Measurements from ENCODE around the gene FNDC10.

Gene FNDC10

DNA sequence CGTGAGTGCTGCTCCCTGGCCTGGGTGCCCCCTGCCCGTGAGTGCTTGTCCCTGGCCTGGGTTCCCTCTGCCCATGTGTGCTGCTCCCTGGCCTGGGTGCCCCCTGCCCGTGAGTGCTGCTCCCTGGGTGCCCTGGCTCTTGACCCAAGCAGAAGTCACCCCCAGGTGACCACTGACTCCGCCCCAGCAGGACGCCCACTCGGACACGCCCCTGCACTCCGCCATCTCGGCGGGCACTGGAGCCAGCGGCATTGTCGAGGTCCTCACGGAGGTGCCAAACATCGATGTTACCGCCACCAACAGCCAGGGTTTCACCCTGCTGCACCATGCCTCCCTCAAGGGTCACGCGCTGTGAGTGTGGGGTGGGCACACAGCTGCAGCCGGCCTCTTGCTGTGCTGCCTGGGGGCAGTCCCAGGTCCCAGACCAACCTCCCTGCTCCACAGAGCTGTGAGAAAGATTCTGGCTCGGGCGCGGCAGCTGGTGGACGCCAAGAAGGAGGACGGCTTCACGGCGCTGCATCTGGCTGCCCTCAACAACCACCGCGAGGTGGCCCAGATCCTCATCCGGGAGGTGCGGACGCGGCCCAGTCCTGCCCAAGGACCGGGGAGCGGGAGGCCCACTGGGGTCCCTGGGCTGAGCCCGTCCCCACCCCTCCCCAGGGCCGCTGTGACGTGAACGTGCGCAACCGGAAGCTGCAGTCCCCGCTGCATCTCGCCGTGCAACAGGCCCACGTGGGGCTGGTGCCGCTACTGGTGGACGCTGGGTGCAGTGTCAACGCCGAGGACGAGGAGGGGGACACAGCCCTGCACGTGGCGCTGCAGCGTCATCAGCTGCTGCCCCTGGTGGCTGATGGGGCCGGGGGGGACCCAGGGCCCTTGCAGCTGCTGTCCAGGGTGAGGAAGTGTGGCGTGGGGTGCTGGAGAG is 28.2 kb upstream of the FNDC10 start:
- DNase-seq, result no peak

DNA sequence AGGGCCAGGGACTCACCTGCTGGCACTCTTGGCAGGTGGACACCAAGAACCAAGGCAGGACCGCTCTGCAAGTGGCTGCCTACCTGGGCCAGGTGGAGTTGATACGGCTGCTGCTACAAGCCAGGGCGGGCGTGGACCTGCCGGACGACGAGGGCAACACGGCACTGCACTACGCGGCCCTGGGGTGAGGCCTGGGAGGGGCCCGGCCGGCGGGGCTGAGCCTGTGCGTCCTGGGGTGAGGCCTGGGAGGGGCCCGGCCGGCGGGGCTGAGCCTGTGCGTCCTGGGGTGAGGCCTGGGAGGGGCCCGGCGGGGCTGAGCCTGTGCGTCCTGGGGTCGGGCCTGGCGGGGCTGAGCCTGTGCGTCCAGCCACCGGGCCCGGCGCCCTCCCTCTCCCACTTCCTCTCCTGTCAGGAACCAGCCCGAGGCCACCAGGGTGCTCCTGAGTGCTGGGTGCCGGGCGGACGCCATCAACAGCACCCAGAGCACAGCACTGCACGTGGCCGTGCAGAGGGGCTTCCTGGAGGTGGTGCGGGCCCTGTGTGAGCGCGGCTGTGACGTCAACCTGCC is 27.4 kb upstream of the FNDC10 start:
- no peak for DNase-seq

DNA sequence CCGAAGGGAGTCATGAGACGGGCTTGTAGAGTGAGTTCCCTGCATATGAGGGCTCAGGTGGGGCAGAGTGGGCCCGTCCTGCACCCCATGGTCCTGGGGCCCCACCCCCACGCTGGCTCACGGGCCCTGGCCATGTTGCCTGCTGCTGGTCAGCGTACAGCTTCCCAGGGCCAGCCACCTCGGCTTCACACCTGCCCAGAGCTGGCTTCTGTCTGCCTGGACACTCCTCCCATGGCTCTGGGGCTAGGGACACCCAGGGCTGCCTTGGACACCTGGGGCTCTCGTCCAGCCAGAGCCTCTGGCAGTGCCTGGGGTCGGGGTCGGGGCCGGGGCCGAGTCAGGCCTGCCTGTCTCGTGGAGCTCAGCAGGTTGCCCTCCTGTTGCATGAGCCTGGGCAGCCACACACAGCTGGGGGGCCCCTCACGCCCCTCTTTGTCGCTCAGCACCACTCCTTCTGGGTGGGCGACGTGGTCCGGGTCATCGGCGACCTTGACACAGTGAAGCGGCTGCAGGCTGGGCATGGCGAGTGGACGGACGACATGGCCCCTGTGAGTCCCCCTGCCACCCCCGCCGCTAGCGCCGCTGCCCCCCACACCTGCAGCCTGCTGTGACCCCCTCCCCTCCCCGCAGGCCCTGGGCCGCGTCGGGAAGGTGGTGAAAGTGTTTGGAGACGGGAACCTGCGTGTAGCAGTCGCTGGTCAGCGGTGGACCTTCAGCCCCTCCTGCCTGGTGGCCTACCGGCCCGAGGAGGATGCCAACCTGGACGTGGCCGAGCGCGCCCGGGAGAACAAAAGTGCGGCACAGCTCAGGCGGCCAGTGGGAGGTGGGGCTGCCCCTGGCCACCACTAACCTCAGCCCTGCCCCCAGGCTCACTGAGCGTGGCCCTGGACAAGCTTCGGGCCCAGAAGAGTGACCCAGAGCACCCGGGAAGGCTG is 26.5 kb upstream of the FNDC10 start:
- DNase-seq, result no peak

DNA sequence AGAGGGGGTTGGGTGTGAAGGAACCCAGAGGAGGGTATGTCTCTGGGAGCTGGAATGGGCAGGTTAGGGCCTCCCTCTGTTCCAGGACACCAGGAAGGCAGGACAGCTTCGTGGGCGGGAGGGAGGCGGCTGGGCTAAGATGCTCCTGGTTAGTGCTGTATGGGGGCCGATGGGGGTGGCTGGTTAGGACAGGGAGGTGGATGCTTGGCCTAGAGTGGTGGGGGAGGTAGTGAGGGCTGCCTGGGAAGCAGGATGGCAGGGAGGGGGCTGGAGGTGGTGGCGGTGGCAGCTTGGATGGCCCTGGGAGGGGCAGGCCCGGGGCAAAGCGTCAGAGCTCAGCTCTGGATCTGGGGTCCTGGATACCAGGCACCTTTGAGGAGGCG is 25.9 kb upstream of the FNDC10 start:
- no peak for DNase-seq

DNA sequence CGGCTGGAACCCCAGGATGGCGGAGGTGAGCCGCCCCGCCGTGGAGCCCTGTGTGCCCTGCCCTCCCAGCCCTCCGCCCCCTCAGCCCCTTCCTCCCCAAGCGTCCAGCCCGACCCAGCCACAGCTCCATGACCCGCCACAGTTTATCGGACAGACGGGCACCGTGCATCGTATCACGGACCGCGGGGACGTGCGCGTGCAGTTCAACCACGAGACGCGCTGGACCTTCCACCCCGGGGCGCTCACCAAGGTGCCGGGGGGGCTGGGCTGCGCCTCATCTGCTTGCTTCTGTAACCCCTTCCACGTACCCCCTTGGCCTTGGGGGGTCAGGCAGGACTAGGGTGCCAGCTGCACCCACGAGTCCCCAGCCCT is 25.5 kb upstream of the FNDC10 start:
- no peak for DNase-seq

DNA sequence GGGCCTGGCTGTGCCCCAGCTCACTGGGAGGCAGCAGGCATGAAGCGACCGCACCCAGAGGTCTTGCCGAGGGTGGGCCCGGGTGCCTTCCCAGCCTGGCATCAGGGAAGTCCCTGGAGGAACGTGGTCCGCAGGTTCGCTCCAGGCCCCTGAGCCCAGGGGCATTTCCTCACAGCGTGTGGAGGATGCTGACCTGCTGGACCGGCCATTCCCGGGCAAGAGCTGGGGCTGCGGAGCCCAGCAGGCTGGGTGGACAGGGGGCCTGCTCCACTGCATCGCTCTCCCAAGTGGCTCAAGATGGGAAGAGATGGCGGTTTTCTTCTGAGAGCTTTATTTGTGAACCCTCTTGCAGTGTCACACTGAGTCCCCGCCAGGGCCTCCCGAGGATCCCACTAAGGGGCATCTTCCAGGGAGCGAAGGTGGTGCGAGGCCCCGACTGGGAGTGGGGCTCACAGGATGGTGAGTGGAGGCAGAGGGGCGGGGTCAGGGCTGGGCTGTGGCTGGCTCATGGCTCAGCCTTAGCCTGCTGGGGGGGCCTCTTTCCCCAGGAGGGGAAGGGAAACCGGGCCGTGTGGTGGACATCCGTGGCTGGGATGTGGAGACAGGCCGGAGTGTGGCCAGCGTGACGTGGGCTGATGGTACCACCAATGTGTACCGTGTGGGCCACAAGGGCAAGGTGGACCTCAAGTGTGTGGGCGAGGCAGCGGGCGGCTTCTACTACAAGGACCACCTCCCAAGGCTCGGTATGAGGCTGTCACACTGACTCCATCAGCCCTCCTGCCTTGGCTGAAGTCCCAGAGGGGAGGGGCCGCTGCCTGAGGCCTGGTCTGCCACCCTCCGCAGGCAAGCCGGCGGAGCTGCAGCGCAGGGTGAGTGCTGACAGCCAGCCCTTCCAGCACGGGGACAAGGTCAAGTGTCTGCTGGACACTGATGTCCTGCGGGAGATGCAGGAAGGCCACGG is 24.8 kb upstream of the FNDC10 start:
- DNase-seq, result peak; percentile 36

DNA sequence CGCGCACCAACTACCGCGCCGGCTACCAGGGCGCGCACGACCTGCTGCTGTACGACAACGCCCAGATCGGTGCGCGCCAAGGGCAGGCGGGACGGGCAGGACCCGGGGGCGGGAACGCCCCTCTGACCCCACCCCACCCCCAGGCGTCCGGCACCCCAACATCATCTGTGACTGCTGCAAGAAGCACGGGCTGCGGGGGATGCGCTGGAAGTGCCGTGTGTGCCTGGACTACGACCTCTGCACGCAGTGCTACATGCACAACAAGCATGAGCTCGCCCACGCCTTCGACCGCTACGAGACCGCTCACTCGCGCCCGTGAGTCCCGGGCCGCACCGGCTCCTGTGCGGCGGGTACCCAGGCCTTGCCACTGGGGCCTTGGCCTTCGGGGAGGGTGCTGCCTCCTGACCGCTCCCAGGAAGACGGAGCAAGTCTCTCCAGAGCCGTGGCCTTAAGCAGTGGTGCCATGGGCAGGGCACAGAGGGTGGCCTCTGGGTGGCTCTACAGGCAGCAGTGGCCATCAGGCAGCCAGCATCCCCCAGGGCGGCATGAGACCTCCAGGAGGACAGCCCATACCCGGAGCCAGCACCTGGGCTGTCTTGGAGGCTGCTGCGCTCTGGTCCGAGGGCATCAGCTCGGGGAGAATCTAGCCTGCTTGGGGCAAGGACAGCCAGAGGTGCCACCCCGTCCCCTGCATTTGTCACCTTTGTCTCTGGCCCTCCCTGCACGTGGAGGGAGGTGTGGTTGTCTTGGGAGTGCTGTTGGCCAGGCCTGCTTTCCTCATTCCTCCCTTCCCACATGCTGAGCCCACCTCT is 23.9 kb upstream of the FNDC10 start:
- DNase-seq, result no peak

DNA sequence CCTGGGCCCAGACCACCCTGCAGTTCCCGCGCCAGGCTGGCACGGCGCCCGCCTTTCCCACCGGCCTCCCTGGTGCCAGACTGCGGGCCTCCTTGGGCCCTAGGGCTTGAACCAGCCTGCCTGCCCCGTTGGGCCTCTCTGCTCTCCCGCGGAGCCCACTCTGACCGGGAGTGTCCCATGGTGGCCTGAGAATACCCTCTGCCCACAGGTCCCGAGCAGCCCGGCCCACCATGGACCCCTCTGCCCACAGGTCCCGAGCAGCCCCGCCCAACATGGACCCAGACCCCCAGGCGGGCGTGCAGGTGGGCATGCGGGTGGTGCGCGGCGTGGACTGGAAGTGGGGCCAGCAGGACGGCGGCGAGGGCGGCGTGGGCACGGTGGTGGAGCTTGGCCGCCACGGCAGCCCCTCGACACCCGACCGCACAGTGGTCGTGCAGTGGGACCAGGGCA is 23.3 kb upstream of the FNDC10 start:
- DNase-seq, result no peak

DNA sequence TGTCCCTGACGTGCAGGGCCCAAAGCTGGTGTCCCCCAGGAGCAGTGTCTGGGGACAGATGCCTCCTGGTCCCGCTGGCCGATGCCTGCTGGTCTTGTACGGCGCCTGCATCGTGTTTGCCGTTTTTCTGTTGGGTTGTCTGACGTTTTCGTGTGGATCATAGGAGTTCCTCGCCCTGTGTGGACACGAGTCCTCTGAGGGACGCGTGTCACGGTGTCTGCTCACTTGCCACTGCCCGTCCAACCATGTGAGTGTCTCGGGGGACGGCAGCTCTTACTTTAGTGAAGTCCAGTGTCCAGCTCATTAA is 22.8 kb upstream of the FNDC10 start:
- DNase-seq, result no peak

DNA sequence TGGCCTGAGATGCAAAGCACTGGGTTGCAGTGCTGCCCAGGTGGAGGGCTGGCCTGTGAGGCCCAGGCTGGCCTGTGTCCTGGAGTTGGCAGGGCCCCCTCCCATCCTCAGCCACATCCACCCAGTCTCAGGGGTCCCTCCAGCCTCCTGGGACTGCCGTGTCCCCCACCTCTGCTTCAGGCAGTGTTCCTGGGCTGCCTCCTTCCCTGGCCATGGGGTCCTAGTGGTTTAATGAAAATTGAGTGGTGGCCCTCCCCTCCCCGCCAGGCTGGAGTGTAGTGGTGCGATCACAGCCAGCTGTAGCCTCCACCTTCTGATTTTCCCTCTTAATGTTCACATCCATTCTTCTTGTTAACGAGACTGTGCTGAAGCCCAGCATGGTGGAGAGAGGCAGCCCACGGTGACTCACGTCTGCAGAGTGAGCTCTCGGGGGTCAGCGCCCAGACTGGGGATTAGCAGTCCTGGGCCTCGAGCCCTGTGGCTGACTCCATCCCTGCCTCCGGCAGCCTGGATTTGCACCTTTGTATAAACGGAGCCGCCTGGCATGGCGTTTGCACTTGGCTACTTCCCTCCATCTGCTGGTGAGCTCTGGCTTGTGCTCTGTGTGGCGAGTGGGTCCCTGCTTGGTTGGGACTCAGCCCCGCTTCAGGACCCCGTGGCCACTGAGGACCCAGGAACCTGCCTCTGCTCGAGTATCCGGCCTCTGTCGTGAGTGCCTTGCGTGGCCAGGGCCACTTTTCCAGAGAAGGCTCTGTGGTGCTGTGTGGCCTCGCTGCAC is 22.3 kb upstream of the FNDC10 start:
- no peak for DNase-seq

DNA sequence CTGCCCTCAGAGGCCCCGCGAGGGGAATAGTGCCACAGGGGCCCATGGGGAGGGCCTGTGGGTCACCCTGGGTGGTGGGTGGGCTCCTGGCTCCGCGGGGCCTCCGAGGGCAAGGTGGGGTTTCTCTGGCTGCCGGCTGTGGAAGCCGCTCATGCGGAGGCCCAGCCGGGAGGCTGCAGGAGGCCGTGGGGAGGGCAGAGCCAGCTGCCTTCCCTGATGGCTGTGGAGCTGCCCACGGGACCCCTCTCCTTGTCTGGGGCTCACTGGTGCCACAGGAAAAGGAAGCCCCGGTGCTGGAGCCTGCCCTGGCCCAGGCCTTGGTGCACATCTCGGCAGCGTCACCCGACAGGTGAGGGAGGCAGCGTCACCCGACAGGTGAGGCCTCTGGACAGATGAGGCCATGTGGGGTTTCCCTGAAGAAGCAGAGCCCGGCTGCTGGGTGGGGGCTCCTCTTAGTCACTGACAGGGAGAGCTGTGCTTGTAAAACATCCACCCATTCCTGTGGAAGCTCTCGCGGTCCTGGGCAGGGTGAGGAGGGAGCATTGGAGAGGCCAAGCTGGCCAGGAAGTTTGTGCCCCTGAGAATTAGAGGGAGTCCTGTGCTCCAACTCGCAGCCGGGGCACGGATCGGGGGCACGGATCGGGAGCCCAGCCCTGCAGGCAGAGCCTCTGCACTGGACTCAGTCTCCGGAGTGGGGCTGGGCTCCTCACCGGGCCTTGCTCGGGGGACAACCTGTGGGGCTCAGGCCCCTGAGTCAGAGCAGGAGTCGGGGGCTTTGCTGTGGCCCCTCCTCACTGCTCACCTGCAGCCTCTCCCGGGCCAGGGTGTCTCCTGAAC is 21.5 kb upstream of the FNDC10 start:
- no peak for DNase-seq

DNA sequence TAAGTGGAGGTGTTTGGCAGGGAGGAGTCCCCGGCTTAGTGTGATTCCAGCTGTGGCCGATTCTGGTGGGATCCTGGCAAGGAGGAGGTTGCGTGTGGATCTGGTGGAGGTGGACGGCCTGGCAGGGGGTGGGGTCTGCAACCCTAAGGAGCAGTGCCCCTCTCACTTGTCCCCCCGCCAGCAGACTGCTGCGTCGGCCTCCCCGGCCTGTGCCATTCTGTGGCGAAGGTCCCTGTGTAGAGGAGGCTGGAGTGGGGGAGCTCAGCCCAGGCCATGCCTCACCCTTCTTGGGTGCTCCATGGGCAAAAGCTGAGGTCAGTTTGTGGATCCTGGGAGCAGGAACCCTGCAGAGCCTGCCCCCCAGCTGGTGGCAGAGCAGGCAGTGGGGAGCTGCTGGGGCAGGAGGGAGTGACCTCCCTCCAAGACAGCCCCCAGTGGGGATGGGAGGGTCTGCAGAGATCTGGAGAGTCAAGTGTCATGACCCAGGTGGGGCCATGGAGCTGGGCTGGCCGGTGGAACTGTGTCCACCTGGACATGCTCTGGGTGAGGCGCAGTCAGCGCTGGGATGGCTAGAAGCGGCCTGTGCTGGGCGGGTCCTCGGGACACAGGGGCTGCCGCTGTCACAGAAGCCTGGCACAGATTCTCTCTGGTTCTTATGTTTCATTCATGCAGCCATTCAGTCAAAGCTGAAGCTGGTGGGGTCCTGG is 20.7 kb upstream of the FNDC10 start:
- DNase-seq, result no peak

DNA sequence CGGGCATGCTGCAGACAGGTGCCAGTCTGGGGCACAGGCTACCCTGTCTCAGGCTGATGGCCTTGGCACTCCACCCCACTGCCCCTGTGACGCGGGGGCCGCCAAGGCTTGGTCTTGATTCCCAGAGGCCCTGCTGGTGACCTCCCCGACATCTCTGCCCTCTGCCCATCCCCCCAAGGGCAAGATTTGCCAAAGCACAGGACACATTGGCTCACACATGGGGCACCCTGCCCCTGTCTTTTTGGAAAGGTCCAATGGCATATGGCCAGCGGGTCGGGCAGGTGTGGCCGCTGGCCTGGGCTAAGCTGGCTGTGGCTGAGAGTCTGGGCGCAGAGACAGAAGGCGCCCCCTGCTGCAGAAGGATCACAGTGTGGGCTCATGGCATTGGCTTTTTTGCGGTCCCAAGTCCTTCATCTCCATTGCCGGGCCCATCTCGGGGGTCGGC is 20.0 kb upstream of the FNDC10 start:
- peak; percentile 29 for DNase-seq

DNA sequence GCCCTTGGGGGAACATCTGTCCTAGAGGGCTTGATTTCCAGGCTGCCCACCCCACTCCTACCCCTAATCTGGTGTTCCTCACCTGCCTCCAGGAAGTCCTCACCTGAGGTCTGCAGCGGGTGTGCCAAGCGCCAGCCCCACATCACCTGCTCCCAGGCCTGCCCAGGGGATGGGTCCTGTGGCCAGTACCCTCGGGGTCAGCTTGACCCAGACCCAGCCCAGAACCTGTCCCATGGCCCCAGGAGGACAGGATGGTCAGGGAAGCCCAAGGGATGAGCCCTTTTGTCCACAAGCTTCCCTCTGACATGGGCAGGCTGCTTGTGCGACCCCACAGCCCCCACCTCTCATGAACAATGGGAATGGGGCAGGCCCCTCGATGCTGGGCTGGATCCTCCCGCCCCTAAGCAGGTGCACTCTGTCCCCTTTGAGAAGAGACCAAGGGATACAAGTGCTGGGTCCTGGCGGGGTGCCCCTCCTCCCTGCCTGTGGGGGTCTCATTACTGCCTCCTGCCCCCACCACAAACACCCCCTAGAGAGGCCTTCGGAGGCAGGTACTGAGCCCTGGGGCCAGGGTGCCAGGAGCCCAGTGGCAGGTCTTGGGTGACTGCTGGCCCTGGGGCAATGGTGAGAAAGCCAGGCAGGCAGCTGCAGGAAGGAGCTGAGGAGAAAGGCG is 18.6 kb upstream of the FNDC10 start:
- no peak for DNase-seq

DNA sequence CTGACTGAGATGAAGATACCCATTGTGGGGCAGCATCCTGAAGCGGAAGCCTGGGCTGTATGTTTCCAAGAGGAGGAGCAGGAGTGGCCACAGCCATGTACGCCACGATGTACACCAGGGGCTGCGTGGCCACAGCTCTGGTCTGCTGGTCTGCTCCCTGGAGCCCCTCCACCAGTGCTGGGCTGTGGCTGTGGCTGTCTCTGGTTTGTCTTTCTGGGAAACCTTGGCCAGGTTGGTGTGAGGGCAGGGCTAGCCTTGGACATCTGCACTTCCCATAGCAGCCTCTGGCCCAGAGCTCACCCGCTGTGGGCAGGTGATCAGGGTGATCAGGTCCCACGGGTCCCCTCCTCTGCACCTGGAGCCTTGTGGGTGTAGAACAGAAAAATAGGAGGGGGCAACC is 18.0 kb upstream of the FNDC10 start:
- no peak for DNase-seq

DNA sequence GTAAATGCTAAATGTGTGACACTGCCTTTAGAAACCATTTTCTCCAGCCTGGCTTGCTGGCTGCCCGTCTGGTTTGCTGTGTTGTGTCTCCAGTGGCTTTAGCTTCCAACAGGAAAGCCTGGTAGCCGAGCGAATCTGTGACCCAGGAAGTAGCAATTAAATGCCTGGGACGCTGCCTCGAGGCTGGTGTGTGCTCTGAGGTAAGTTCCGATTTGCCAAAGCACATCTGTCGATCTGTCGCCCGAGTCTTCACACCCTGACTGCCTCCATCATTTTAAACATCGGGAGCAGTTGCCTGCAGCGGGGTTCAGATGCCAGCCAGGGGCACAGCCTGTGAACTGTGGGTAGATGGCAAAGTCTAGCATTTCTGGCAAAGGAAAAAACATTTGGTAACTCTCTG is 17.6 kb upstream of the FNDC10 start:
- DNase-seq, result no peak

DNA sequence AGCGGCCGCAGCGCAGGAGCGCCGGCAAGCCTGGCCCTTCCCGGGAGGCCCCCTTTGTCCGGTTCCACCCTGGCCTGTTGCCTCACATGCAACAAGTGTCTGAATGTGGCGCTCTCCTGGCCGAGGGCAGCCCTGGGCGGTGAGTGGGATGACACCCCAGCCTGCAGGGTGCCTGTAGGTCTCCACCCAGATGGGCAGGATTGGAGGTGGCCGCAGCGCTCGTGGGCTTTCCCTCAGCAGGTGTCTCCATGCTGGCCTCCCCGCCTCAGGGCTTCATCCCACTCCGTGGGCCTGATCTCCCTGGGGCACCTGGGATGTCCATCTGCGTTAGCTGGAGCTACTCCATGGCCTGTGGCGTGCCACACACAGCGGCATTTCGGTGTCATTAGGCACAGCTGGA is 16.9 kb upstream of the FNDC10 start:
- DNase-seq, result no peak

DNA sequence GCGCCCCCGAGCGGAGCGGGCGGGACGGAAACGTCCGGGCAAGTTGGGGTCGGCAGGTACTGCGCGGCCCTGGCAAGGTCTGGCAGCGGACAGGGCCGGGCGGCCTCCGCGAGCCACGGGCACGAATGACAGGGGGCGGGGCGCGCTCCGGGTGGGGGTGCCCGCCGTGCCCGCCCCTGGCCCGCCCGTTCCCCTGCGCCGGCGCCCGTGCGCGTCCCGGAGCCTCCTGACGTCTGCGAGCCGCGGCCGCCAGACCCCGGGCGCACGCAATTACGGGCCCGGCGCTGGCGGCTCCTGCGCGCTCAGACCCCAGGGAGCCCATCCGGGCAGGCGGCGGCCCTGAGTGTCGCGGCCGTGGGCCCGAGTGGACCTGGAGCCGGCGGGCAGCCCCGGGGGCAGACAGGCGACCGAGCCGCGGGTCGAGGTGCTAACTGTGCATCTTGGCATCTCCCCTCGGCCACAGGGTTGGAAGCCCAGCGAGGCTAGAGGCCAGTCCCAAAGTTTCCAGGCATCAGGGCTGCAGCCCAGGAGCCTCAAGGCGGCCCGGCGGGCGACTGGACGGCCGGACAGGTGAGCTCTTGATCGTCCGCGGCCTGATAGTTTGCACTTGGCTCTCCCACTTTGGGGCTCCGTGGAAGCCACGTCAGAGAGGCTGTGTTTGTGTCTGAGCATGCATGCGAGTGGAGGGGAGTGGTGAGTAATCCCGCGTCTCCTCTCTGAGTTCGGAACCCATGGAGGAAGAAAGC is 16.3 kb upstream of the FNDC10 start:
- DNase-seq, result peak; percentile 20

All from hematopoietic multipotent progenitor cell treated with erythropoietin and hydrocortisone succinate and interleukin-3 and kit ligand, for 8 days (in vitro differentiated cells).